Stomach (tissue), 4 donors: ENCODE data around the gene TMEM209.

Experiments
- CTCF ChIP-seq, 7 experiments: fragments of 450-650 bp in 4 of 7; fragments of 200-600 bp in 3 of 7; sonication (generic) in 3 of 7; IDR thresholded peaks; one replicate each; pipeline ENCODE4 v1.5.1; 2016 to 2019; ENCODE audit warnings: antibody characterized with exemption in 7 of 7, control low read depth in 2 of 7, mild to moderate bottlenecking in 1 of 7
- POLR2AphosphoS5 ChIP-seq, 3 donors: sonication (generic); formaldehyde crosslinking; IDR thresholded peaks; one replicate each; pipeline ENCODE4 v1.6.1; 2016; ENCODE audit warnings: antibody characterized with exemption in 3 of 3

- no peak for TF ChIP-seq POLR2AphosphoS5 (IDR thresholded peaks at IDR 0.05)
- no peak for TF ChIP-seq CTCF (IDR thresholded peaks at IDR 0.05)
Observed at GRCh38 chr7:130144312-130145171, 60.7 kb downstream of the TMEM209 start.
